GM19324 (cell line): ENCODE measurements around the gene HOXB8.

Source experiments
- ATAC-seq: cut with Tn5 transposase; IDR thresholded peaks from one replicate; pipeline ENCODE4 v1.9.1; 2021; ENCODE audit warnings: mild to moderate bottlenecking, moderate library complexity; ENCODE audit not compliant: unreplicated experiment, low FRiP score

The HOXB8 gene

GRCh38 chr17:48596735-48597527 lies 18.2 kb downstream of the HOXB8 start:
- no peak for ATAC-seq

GRCh38 chr17:48596000-48596734 lies 18.9 kb downstream of the HOXB8 start:
- ATAC-seq: no peak

- no peak for ATAC-seq
Observed at GRCh38 chr17:48595278-48595999, 19.7 kb downstream of the HOXB8 start.

- ATAC-seq: no peak
Observed at GRCh38 chr17:48594538-48595277, 20.4 kb downstream of the HOXB8 start.

GRCh38 chr17:48593840-48594537 lies 21.1 kb downstream of the HOXB8 start:
- ATAC-seq: no peak

GRCh38 chr17:48593126-48593829 lies 21.8 kb downstream of the HOXB8 start, which contains the start of gene HOXB5:
Gene HOXB5, minus strand, starts transcription at chr17:48593779. Its CDS starts 97 bp downstream, at chr17:48593682.
- ATAC-seq: no peak

- ATAC-seq: no peak
Observed at GRCh38 chr17:48592577-48592976, 22.5 kb downstream of the HOXB8 start.

- ATAC-seq: no peak
Observed at GRCh38 chr17:48592057-48592514, 23.0 kb downstream of the HOXB8 start.

- ATAC-seq: no peak
Observed at GRCh38 chr17:48591255-48592056, 23.6 kb downstream of the HOXB8 start.

- ATAC-seq: no peak
Observed at GRCh38 chr17:48590607-48591161, 24.4 kb downstream of the HOXB8 start.

- no peak for ATAC-seq
Observed at GRCh38 chr17:48589831-48590606, 25.1 kb downstream of the HOXB8 start, which contains the start of gene HOXB3. Gene HOXB3, minus strand, starts transcription at chr17:48590241. Its CDS starts 37,767 bp downstream, at chr17:48552474.

- no peak for ATAC-seq
Observed at GRCh38 chr17:48589060-48589830, 25.8 kb downstream of the HOXB8 start.

- ATAC-seq: no peak
Observed at GRCh38 chr17:48588528-48588927, 26.6 kb downstream of the HOXB8 start.

GRCh38 chr17:48588074-48588415 lies 27.0 kb downstream of the HOXB8 start:
- no peak for ATAC-seq

- no peak for ATAC-seq
Observed at GRCh38 chr17:48587276-48588073, 27.6 kb downstream of the HOXB8 start.
